ENCODE measurements around the gene DCST1. TPM values are rescaled to one million over a fixed set of nuclear protein-coding genes. Genes with fewer than 3 reads are reported as not detected.

DCST1 gene
- total and polyA plus RNA-seq, 2 of the 4 experiments (the other 2 are of a cell fraction), result not detected

- H3K9me1 ChIP-seq (ENCODE audit: insufficient read depth, low read length), result 0 out of 2 replicates have a peak, but pooled peaks cover 3% of the 10 kb centered on the region
- peaks cover 11% of the 10 kb centered on the region for H4K20me1 ChIP-seq (ENCODE audit: insufficient read depth, low read length)
- peaks cover 70% of the 10 kb centered on the region for H3K27me3 ChIP-seq (ENCODE audit: control insufficient read depth, insufficient read depth, low read length)
- no peak overlapping the region for H3K18ac ChIP-seq (ENCODE audit: low read depth, low read length)
- intact Hi-C loops (cut with micrococcal nuclease), result no loop called here
- ChIA-PET POLR2A (ENCODE audit: unreplicated experiment) (no interaction called here), CTCF (interaction anchor here (0.6 kb wide), 1 partner anchor 10 kb away, joined by 3 read pairs; no protein-coding TSS in a partner anchor)
- dilution Hi-C loops (cut with HindIII; ENCODE audit: low sequenced_read_pairs, unreplicated experiment), result no loop called here
- H2AK9ac ChIP-seq (replicated peaks; ENCODE audit: low read depth, low read length, poor library complexity), result peak overlapping the region; percentile 7
- no peak overlapping the region for H2BK20ac ChIP-seq (ENCODE audit: low read depth, low read length)
- no peak overlapping the region for H4K91ac ChIP-seq (ENCODE audit: insufficient read depth, low read depth, low read length)
- H2BK15ac ChIP-seq (ENCODE audit: low read depth, low read length), result no peak overlapping the region
- 80% methylated on average over 4 of the region's 4 CpGs; no CpG with 5 or more reads in 1 of the 2 experiments for WGBS, 2 experiments (ENCODE audit: extremely low coverage in 2 of 2, insufficient read length in 1 of 2)
- in situ Hi-C loops (cut with MboI; ENCODE audit: low sequenced_read_pairs), result no loop called here
- no peaks in the 10 kb centered on the region for H3K9me3 ChIP-seq (ENCODE audit: control insufficient read depth, insufficient read depth, low read length)
- H3K56ac ChIP-seq (ENCODE audit: extremely low read depth, insufficient read depth, low read length), result no peak overlapping the region
- peak overlapping the region; percentile 66; the same call in 1 of the 2 replicates for H3K23ac ChIP-seq (ENCODE audit: low read depth, low read length)
- DNase-seq (no peak), ATAC-seq (ENCODE audit: low read depth) (no peak)
- H3K79me1 ChIP-seq (ENCODE audit: low read depth in 1 of 2, low read length in 2 of 2), result no peaks in the 10 kb centered on the region
- no peak overlapping the region for H3K27ac ChIP-seq (ENCODE audit: insufficient read depth, low read length)
- H4K8ac ChIP-seq (ENCODE audit: low read depth in 2 of 2, low read length in 2 of 2), result no peak overlapping the region
- H3K4me2 ChIP-seq (ENCODE audit: low read depth, low read length), result no peak overlapping the region
- no peak overlapping the region for H3K4ac ChIP-seq (ENCODE audit: low read depth, low read length)
- H3K14ac ChIP-seq (replicated peaks; ENCODE audit: low read depth, low read length), result no peak overlapping the region
- no peak overlapping the region for H2BK5ac ChIP-seq (ENCODE audit: low read depth, low read length, poor library complexity, severe bottlenecking)
- no peak for TF ChIP-seq SMC3 (IDR thresholded peaks at IDR 0.05; ENCODE audit: low read depth, low read length)
- TF ChIP-seq RCOR1 (IDR thresholded peaks at IDR 0.05; ENCODE audit: insufficient replicate concordance, low read length), result no peak
- TF ChIP-seq, protein P1, sequence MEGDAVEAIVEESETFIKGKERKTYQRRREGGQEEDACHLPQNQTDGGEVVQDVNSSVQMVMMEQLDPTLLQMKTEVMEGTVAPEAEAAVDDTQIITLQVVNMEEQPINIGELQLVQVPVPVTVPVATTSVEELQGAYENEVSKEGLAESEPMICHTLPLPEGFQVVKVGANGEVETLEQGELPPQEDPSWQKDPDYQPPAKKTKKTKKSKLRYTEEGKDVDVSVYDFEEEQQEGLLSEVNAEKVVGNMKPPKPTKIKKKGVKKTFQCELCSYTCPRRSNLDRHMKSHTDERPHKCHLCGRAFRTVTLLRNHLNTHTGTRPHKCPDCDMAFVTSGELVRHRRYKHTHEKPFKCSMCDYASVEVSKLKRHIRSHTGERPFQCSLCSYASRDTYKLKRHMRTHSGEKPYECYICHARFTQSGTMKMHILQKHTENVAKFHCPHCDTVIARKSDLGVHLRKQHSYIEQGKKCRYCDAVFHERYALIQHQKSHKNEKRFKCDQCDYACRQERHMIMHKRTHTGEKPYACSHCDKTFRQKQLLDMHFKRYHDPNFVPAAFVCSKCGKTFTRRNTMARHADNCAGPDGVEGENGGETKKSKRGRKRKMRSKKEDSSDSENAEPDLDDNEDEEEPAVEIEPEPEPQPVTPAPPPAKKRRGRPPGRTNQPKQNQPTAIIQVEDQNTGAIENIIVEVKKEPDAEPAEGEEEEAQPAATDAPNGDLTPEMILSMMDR (conservative IDR thresholded peaks at IDR 0.05; ENCODE audit: low read depth, low read length), result no peak
- TF ChIP-seq FOS (IDR thresholded peaks at IDR 0.05; ENCODE audit: low read depth, low read length), result no peak
- TF ChIP-seq NFE2L2 (IDR thresholded peaks at IDR 0.05; ENCODE audit: low read depth, low read length), result no peak
- H3K36me3 ChIP-seq (ENCODE audit: control insufficient read depth, insufficient read depth, low read length), result no peaks in the 10 kb centered on the region
- no peak overlapping the region for H4K5ac ChIP-seq (ENCODE audit: low read depth, low read length)
- no peak overlapping the region for H2BK120ac ChIP-seq (ENCODE audit: low read depth, low read length)
- no TSS peak for BruUV-seq (replicated peaks)
- H3K4me1 ChIP-seq (ENCODE audit: control insufficient read depth, insufficient read depth, low read length), result peaks cover 6% of the 10 kb centered on the region; the same call in 1 of the 2 replicates
- H3K9ac ChIP-seq (ENCODE audit: low read depth, low read length), result no peak overlapping the region
- H3K4me3 ChIP-seq (ENCODE audit: insufficient read depth, low read depth, low read length), result no peak overlapping the region
- H2AFZ ChIP-seq (replicated peaks; ENCODE audit: low read length, poor library complexity), result peak overlapping the region; percentile 75
- 0 out of 2 replicates have a peak overlapping the region, but pooled peaks have one; percentile 4 for H2AK5ac ChIP-seq (ENCODE audit: low read depth, low read length)
Observed at GRCh38 chr1:155077758-155078445, 44.3 kb downstream of the DCST1 start.

Measured in IMR-90 (cell line).